Endothelial cell of umbilical vein (primary cell): Measurements from ENCODE around the gene SYCP2. TPM values are rescaled to one million over a fixed set of nuclear protein-coding genes. Genes with fewer than 3 reads are reported as not detected.
"Not testable (repeated sequence)": the region's sequence is repeated elsewhere in the genome, so short reads cannot be mapped to it uniquely, and the experiment has no call there.

Experiments
- BruUV-seq: library from RNA; stranded (reverse); fragments of 400-500 nt; replicated peaks from 2 replicates; lab custom pipeline; 2021; lab: Mats Ljungman, UMichigan
- CTCF ChIA-PET: fragments of 300-600, 350-600 bp; sonication (Branson Sonifier 250); formaldehyde crosslinking; loops from one replicate; lab custom pipeline; 2021; ENCODE audit warnings: antibody characterized with exemption, inconsistent platforms; lab: Charles Lee
- POLR2A ChIA-PET: fragments of 300-600, 350-600 bp; sonication (Branson Sonifier 250); formaldehyde crosslinking; loops from one replicate; lab custom pipeline; 2021; ENCODE audit warnings: antibody characterized with exemption, inconsistent platforms; lab: Charles Lee
- DNase-seq: peaks from one replicate; pipeline ENCODE4 v3.0.0-alpha.2; 2011; ENCODE audit warnings: low read depth, low spot score
- FAIRE-seq: peaks from 2 replicates; lab custom pipeline; 2011; peaks lifted over from hg19 to GRCh38; lab: Jason Lieb, UNC
- H2AFZ ChIP-seq: 2 replicates; pipeline ENCODE4 v1.6.0; 2012; ENCODE audit warnings: low read depth, low read length, control low read depth, inconsistent platforms
- H3K27ac ChIP-seq: 2 replicates; pipeline ENCODE4 v1.5.1; 2011; ENCODE audit warnings: low read depth, mild to moderate bottlenecking, control low read depth, low read length, moderate library complexity; ENCODE audit not compliant: insufficient read depth
- H3K27me3 ChIP-seq, 2 experiments: 2 replicates each; pipeline versions ENCODE4 v1.6.0 to v1.6.1; 2011; ENCODE audit warnings: low read length in 2 of 2, mixed read lengths in 1 of 2; ENCODE audit not compliant: control insufficient read depth in 2 of 2, insufficient read depth in 2 of 2
- H3K36me3 ChIP-seq, 2 experiments: 2 replicates in 1 of 2; 3 replicates in 1 of 2; pipeline ENCODE4 v1.5.1; 2011; ENCODE audit warnings: low read length in 2 of 2, mild to moderate bottlenecking in 1 of 2, moderate library complexity in 1 of 2; ENCODE audit not compliant: control insufficient read depth in 2 of 2, insufficient read depth in 2 of 2; ENCODE audit errors: extremely low read depth in 1 of 2
- H3K4me1 ChIP-seq: 3 replicates; pipeline ENCODE4 v1.5.1; 2011; ENCODE audit warnings: mild to moderate bottlenecking, low read length; ENCODE audit not compliant: control insufficient read depth, insufficient read depth; ENCODE audit errors: extremely low read depth
- H3K4me2 ChIP-seq: 2 replicates; pipeline ENCODE4 v1.6.1; 2011; ENCODE audit warnings: low read length, control low read depth, mixed read lengths; ENCODE audit not compliant: insufficient read depth
- H3K4me3 ChIP-seq, 3 experiments: fragments of 200-600 bp in 1 of 3; sonication (generic), shearing (Covaris generic) in 1 of 3; replicated peaks in 1 of 3; 2 replicates each; pipeline ENCODE4 v1.5.1; 2011 to 2016; ENCODE audit warnings: control low read depth in 3 of 3, low read length in 3 of 3, mild to moderate bottlenecking in 2 of 3, inconsistent platforms in 1 of 3, low read depth in 1 of 3, moderate library complexity in 1 of 3; ENCODE audit not compliant: insufficient read depth in 1 of 3
- H3K79me2 ChIP-seq: 2 replicates; pipeline ENCODE4 v1.6.0; 2012; ENCODE audit warnings: low read length, inconsistent platforms; ENCODE audit not compliant: control insufficient read depth, insufficient read depth
- H3K9ac ChIP-seq: replicated peaks from 2 replicates; pipeline ENCODE3; 2011; ENCODE audit warnings: low read length, control low read depth; ENCODE audit not compliant: insufficient read depth; ENCODE audit errors: extremely low read depth
- H3K9me1 ChIP-seq: replicated peaks from 3 replicates; pipeline ENCODE4 v1.6.0; 2011; ENCODE audit warnings: mild to moderate bottlenecking, low read length; ENCODE audit not compliant: control insufficient read depth, insufficient read depth; ENCODE audit errors: extremely low read depth
- H3K9me3 ChIP-seq: replicated peaks from 2 replicates; pipeline ENCODE4 v1.5.1; 2012; ENCODE audit warnings: low read length, inconsistent platforms; ENCODE audit not compliant: control insufficient read depth, insufficient read depth
- H4K20me1 ChIP-seq: replicated peaks from 2 replicates; pipeline ENCODE3; 2011; ENCODE audit warnings: mild to moderate bottlenecking, low read length; ENCODE audit not compliant: control insufficient read depth, insufficient read depth; ENCODE audit errors: extremely low read depth
- FOS ChIP-seq: IDR thresholded peaks from 2 replicates; pipeline ENCODE4 v1.6.1; 2011; ENCODE audit warnings: mild to moderate bottlenecking, low read length, moderate library complexity, borderline replicate concordance; ENCODE audit not compliant: insufficient read depth
- JUN ChIP-seq: IDR thresholded peaks from 2 replicates; pipeline ENCODE4 v1.6.1; 2011; ENCODE audit warnings: borderline replicate concordance, low read depth; ENCODE audit not compliant: insufficient read length, insufficient read depth
- MYC ChIP-seq: IDR thresholded peaks from one replicate; pipeline ENCODE4 v1.6.1; 2011; ENCODE audit warnings: mild to moderate bottlenecking, low read depth, low read length
- dilution Hi-C: fragments of 300-500 bp; cut with MboI; formaldehyde crosslinking; loops from one replicate; pipeline ENCODE4 v1.15.0; 2019; ENCODE audit warnings: low sequenced_read_pairs; ENCODE audit not compliant: extremely low pct_ligation_motif_present
- intact Hi-C: fragments of 100-400 bp; cut with micrococcal nuclease; formaldehyde crosslinking; loops from one replicate; pipeline ENCODE4 v1.10.0; 2022
- polyA plus RNA-seq, 4 experiments: library from polyadenylated mRNA; depleted of rRNA in 3 of 4; stranded (reverse) in 3 of 4; unstranded in 1 of 4; fragments of >200 nt; gene quantifications; 2 replicates each; pipeline versions ENCODE4 v1.2.1 to v1.2.3, GENCODE V29; 2011 to 2012; ENCODE audit warnings: missing spikeins in 1 of 4
- total RNA-seq: library from RNA; stranded (reverse); gene quantifications from 2 replicates; pipeline ENCODE4 v1.2.3, GENCODE V29; 2021
- TF ChIP-seq, protein P1 (sequence below), 2 donors: IDR thresholded peaks; 1 replicate in 1 of 2; 2 replicates in 1 of 2; pipeline ENCODE4 v1.5.1; 2011; ENCODE audit warnings: low read length in 2 of 2, mild to moderate bottlenecking in 2 of 2, moderate library complexity in 2 of 2, control low read depth in 1 of 2, inconsistent platforms in 1 of 2, low read depth in 1 of 2; ENCODE audit not compliant: insufficient read depth in 1 of 2; ENCODE audit errors: extremely low read depth in 1 of 2

Gene SYCP2
- total and polyA plus RNA-seq, 2 donors (not counting 3 experiments of a cell fraction or from before 2014, with no cell fraction given): 0.07 to 0.35 TPM

DNA sequence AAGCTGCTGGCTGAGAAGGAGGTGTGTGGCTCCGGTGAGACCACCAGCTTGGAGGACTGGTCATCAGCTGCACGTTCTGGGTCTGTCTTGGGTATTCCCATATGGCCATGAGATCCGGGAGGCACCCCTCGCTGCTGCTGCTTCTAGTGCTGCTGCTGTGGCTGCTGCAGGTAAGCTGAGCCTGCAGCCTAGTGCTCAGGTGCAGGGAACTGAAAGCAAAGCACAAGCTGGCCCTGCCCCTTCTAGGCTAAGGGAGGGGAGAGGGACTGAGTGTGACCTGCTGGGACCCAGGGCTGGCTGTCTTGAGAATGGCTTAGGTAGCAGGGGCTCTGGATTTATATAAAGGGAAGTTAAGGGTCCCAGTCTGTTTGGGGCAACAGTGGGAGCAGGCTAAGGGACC, 25.2 kb upstream of the SYCP2 start:
- Histone ChIP-seq H3K4me2 (no peak overlapping the region), H3K27ac (no peak overlapping the region), H3K79me2 (no peaks in the 10 kb centered on the region), H3K27me3 (no peaks in the 10 kb centered on the region), H3K4me3 (no peak overlapping the region), H3K9ac (no peak overlapping the region), H3K4me1 (no peaks in the 10 kb centered on the region), H3K9me3 (no peaks in the 10 kb centered on the region), H3K36me3 (no peaks in the 10 kb centered on the region), H4K20me1 (no peaks in the 10 kb centered on the region), H2AFZ (no peak overlapping the region), H3K9me1 (no peaks in the 10 kb centered on the region)
- no TSS peak for BruUV-seq
- ChIA-PET POLR2A (no interaction called here), CTCF (no interaction called here)
- no peak for DNase-seq
- TF ChIP-seq MYC (no peak), JUN (no peak), FOS (no peak)
- FAIRE-seq: no peak
- intact Hi-C loops (no loop called here), dilution Hi-C loops (no loop called here)

DNA sequence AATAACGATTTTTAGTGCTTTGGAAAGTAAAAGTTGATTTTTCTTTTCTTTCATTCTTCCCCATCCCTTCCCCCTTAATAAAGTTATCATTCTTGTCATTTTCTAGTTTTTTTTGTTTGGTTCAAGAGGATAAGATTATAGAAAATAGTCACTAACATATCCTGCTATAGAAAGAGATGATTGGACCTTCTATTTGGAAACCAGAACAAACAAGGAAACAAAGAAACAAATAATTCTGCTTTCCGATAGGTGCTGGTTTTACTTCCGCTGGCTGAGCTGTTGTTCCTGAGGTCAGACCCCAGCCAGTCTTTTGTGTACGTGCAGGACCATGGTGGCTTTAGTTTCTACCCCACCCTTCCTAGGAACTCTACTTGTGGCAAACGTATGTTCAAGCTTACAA, 24.7 kb upstream of the SYCP2 start, which contains the start of gene CDH26:
Gene CDH26 (plus strand): TSS at position 301 of the 400 bp plus-strand sequence. CDS start 304 bp downstream, outside the sequence.
- no TSS peak for BruUV-seq
- Histone ChIP-seq H3K27ac (no peak within 1 kb of the TSS), H3K4me1 (no peaks in the 10 kb centered on the region), H3K4me3 (no peak within 1 kb of the TSS), H2AFZ (no peak within 1 kb of the TSS), H3K9ac (no peak within 1 kb of the TSS), H4K20me1 (no peaks in the 10 kb centered on the region), H3K9me1 (no peaks in the 10 kb centered on the region), H3K4me2 (no peak within 1 kb of the TSS), H3K79me2 (no peaks in the 10 kb centered on the region), H3K27me3 (no peaks in the 10 kb centered on the region), H3K9me3 (no peaks in the 10 kb centered on the region), H3K36me3 (no peaks in the 10 kb centered on the region)
- dilution Hi-C loops: no loop called here
- ChIA-PET POLR2A (no interaction called here), CTCF (no interaction called here)
- FAIRE-seq (no peak), DNase-seq (no peak)
- intact Hi-C loops: no loop called here
- TF ChIP-seq, protein P1, sequence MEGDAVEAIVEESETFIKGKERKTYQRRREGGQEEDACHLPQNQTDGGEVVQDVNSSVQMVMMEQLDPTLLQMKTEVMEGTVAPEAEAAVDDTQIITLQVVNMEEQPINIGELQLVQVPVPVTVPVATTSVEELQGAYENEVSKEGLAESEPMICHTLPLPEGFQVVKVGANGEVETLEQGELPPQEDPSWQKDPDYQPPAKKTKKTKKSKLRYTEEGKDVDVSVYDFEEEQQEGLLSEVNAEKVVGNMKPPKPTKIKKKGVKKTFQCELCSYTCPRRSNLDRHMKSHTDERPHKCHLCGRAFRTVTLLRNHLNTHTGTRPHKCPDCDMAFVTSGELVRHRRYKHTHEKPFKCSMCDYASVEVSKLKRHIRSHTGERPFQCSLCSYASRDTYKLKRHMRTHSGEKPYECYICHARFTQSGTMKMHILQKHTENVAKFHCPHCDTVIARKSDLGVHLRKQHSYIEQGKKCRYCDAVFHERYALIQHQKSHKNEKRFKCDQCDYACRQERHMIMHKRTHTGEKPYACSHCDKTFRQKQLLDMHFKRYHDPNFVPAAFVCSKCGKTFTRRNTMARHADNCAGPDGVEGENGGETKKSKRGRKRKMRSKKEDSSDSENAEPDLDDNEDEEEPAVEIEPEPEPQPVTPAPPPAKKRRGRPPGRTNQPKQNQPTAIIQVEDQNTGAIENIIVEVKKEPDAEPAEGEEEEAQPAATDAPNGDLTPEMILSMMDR (IDR thresholded peaks at IDR 0.05; ENCODE audit: extremely low read depth in 1 of 2, insufficient read depth in 1 of 2, low read depth in 1 of 2, low read length in 2 of 2): no peak

DNA sequence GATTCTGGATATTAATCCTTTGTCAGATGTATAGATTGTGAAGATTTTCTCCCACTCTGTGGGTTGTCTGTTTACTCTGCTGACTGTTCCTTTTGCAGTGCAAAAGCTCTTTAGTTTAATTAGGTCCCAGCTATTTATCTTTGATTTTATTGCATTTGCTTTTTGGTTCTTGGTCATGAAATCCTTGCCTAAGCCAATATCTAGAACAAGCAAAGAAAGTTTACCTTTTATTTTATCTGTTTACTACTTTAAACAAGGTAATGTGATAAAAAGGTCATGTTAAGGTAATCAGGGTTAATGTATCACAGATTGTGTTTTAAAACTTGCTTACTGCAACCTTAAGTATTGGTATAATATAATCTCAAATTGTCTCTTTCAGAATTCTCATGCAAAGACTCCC, 24.1 kb upstream of the SYCP2 start:
- H3K79me2 ChIP-seq, H3K9me3 ChIP-seq, H3K36me3 ChIP-seq, H3K9ac ChIP-seq, dilution Hi-C loops, FAIRE-seq, H3K27me3 ChIP-seq, DNase-seq, CTCF ChIA-PET, H3K4me2 ChIP-seq, H3K4me3 ChIP-seq, POLR2A ChIA-PET, H3K27ac ChIP-seq, H4K20me1 ChIP-seq, H3K4me1 ChIP-seq, BruUV-seq, H2AFZ ChIP-seq, H3K9me1 ChIP-seq, intact Hi-C loops: not testable (repeated sequence)
